Measurements from ENCODE around the gene INHA.

INHA gene

DNA sequence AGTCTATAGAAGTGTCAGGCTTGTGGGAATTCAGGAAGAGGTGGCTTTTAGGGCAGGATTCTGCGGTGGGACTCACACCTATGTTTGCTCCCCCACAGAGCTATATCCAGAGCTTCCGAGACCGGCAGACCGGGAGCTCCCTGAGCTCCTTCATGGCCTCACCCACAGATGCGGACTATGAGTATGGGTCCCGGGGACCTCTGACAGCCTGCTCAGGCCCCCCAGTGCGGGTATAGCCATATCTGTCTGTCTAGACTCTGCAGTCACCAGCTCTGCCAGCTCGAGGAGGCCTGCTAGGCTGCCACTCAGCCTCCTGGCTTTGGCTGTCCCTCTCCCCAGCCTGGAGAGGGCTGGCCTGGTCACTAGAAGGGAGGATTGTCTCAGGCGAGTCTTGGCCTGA, 22.5 kb upstream of the INHA start:
- DNase-seq, result no peak
- no peaks in the 10 kb centered on the region for H3K9me3 Mint-ChIP-seq
- peaks cover 20% of the 10 kb centered on the region for H3K4me1 Mint-ChIP-seq
- H3K27ac Mint-ChIP-seq, result no peak overlapping the region
- no peak overlapping the region for H3K4me3 Mint-ChIP-seq
- H3K27me3 Mint-ChIP-seq, result peaks cover 68% of the 10 kb centered on the region
- ATAC-seq, result no peak

DNA sequence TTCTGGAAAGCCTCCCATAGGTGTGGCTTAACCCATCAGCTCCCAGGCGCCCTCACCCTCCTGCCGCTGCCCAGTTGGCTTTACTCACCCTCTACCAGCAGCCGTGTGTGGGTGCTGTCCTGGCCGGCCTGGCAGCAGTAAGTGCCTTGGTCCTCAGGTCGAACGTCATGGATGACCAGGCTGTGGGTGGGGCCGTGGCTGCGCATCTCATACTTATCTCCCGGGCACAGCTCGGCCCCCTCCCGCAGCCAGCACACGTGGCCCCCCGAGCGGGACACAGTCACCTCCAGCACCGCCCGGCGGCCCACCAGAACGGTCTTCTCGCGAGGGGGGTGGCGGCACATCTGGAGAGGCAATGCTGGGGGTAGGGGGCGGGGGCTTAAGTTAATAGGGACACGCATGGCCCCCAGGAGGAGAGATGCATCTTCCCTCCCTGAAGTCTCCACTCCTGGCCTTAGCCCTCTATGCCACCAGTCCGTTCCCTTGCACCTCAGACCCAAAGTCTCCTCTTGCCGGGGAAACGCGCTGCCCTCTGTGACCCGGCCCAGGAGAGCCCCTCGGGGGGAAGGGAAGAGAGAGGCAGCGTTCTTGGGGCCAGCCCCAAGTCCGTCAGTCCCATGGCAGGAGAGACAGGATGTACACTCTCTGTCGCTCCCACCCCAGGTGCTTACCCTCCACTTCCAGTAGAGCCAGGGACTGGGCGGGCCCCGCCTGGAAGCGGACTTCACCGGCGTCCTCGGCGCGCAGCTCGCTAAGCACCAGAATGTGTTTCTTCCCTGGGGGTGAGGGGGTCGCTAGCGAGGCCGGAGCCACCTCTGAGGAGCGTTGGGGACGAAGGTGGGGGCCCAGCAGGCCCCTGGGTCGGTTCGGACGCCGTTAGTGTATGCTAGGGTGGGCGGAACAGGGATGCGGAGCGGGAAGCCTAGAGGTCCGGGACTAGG, 20.4 kb upstream of the INHA start:
- DNase-seq (no peak), ATAC-seq (peak; percentile 50)
- Mint-ChIP-seq H3K9me3 (no peaks in the 10 kb centered on the region), H3K27me3 (peaks cover 65% of the 10 kb centered on the region), H3K4me1 (peaks cover 16% of the 10 kb centered on the region), H3K4me3 (peak overlapping the region; percentile 83 to 87), H3K27ac (peak overlapping the region in 1 of 2 donors; percentile 53)

DNA sequence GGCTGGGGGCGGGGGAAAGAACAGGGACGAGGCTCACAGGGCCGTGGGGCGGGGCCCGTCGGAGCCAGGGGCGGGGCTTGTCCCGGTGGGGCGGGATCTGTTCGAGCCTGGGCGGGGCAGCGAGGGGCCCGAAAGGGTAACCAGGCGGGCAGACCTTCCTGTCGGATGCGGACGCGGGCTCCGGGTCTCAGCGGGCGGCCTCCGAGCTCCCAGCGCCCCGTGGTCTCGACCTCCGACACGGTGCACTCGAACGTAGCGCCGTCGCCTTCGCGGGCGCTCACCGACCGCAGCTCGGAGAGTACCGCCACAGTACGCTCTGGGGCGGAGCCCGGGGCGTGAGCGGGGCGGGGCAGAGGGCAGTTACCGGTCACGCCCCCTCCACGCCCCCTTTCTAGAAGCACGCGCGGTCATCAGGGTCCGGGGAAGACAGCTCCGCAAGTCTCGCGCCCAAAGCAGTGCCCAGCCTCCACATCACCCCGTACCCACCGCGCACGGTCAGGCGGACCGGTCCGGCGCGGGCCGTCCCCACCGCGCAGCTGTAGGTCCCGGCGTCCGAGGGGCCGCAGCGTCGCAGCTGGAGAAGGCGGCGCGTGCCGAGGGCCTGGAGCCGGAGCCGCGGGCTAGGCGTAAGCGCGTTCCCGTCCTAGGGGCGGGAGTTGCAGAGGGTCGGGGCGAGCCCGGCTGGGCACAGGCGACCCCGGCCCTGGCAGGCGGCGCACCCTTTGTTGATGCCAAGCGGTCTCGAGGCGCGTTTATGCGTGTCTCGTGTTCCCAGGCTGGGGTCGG, 19.5 kb upstream of the INHA start:
- DNase-seq, result peak; percentile 85 to 86
- H3K27me3 Mint-ChIP-seq, result peaks cover 69% of the 10 kb centered on the region
- H3K9me3 Mint-ChIP-seq, result no peaks in the 10 kb centered on the region
- peak; percentile 88 for ATAC-seq
- peak overlapping the region; percentile 83 to 87 for H3K4me3 Mint-ChIP-seq
- no peak overlapping the region for H3K27ac Mint-ChIP-seq
- H3K4me1 Mint-ChIP-seq, result peaks cover 16% of the 10 kb centered on the region

DNA sequence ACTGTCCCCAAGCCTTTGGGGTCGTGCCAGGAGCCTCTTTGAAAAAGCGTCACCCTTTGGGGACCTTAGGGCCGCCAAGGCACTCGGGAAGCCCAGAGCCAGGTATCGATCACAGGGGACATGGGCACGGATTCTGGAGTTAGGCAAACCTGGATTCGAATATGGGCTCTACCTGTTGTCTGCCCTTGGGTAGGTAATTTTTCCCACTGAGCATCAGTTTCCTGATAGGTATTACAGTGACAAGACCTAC, 19.0 kb upstream of the INHA start:
- Mint-ChIP-seq H3K4me3 (peak overlapping the region in 1 of 2 donors; percentile 26), H3K4me1 (peaks cover 16% of the 10 kb centered on the region), H3K27me3 (peaks cover 67% of the 10 kb centered on the region), H3K9me3 (no peaks in the 10 kb centered on the region), H3K27ac (no peak overlapping the region)
- DNase-seq, result no peak
- no peak for ATAC-seq

DNA sequence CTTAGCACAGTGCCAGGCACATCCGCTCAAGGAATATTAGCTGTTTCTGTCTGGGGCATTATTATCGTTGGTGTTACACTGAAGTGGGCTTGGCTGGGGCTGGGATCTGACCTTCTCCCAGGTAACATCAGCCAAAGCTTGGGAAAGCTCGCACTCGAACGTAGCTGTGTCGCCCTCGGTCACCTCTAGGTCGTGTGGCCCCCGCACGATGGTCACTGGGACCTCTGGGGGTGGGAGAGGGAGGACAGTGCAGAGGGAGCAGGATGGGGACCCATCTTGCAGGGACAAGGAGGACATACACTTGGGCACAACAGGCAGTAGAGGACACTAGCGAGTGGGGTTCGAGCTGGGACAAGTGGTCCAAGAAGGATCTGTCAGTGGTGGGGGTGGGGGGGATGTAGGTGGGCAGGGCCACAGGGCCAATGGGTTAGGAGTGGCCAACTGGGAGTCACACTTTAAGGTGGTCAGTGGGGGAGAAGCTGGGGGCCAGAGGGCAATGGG, 18.6 kb upstream of the INHA start:
- peaks cover 63% of the 10 kb centered on the region for H3K27me3 Mint-ChIP-seq
- ATAC-seq, result no peak
- H3K4me3 Mint-ChIP-seq, result peak overlapping the region in 1 of 2 donors; percentile 26
- no peak for DNase-seq
- no peaks in the 10 kb centered on the region for H3K9me3 Mint-ChIP-seq
- peaks cover 16% of the 10 kb centered on the region for H3K4me1 Mint-ChIP-seq
- H3K27ac Mint-ChIP-seq, result no peak overlapping the region

GRCh38 chr2:219554350-219554749, 17.8 kb upstream of the INHA start:
- no peak overlapping the region for H3K4me3 Mint-ChIP-seq
- ATAC-seq (no peak), DNase-seq (no peak)
- H3K27me3 Mint-ChIP-seq, result peaks cover 60% of the 10 kb centered on the region
- H3K9me3 Mint-ChIP-seq, result no peaks in the 10 kb centered on the region
- peaks cover 16% of the 10 kb centered on the region for H3K4me1 Mint-ChIP-seq
- H3K27ac Mint-ChIP-seq, result no peak overlapping the region

DNA sequence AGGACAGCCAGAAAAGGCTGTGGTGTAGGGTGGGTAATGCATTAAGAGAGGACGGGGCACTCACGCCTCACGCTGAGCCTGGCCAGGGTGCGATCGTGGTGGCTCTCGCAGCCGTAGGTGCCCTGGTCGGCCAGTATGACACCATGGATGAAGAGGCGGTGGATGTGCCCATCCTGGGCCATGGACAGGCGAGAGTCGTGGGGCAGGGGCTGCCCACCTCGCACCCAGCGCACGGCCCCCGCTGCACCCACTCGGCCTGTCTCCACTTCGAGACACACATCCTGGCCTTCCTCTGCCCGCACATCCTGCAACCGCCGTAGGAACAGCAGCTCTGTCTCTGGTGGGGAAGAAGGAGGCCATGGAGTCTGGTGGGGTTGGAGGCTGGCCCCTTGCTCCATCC, 16.2 kb upstream of the INHA start:
- ATAC-seq (no peak), DNase-seq (no peak)
- Mint-ChIP-seq H3K4me3 (no peak overlapping the region), H3K27ac (no peak overlapping the region), H3K9me3 (no peaks in the 10 kb centered on the region), H3K27me3 (peaks cover 54% of the 10 kb centered on the region), H3K4me1 (peaks cover 13% of the 10 kb centered on the region)

GRCh38 chr2:219556413-219556812, 15.7 kb upstream of the INHA start:
- no peak overlapping the region for H3K27ac Mint-ChIP-seq
- no peak overlapping the region for H3K4me3 Mint-ChIP-seq
- peaks cover 50% of the 10 kb centered on the region for H3K27me3 Mint-ChIP-seq
- DNase-seq (no peak), ATAC-seq (no peak)
- no peaks in the 10 kb centered on the region for H3K9me3 Mint-ChIP-seq
- H3K4me1 Mint-ChIP-seq, result peaks cover 8% of the 10 kb centered on the region

DNA sequence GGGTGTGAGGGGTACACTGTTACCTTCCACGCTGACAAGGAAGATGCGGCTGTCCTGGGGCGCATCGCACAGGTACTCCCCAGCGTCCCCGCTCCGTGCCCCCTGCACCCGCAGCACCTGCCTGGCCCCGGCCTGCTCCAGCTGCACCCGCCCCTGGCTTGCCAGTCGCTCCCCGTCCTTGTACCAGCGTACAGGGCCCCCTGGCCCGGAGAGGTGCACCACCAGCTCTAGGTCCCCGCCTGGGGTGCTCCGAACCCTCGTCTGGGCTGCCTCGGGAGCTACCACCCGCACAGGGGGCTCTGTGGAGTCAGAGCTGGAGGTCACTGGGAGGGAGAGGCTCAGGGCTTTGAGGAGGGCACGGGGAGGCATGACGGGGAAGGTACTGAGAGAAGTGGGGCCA, 14.8 kb upstream of the INHA start:
- no peak for DNase-seq
- H3K4me3 Mint-ChIP-seq, result no peak overlapping the region
- H3K9me3 Mint-ChIP-seq, result no peaks in the 10 kb centered on the region
- H3K27ac Mint-ChIP-seq, result no peak overlapping the region
- ATAC-seq, result no peak
- peaks cover 41% of the 10 kb centered on the region for H3K27me3 Mint-ChIP-seq
- no peaks in the 10 kb centered on the region for H3K4me1 Mint-ChIP-seq

DNA sequence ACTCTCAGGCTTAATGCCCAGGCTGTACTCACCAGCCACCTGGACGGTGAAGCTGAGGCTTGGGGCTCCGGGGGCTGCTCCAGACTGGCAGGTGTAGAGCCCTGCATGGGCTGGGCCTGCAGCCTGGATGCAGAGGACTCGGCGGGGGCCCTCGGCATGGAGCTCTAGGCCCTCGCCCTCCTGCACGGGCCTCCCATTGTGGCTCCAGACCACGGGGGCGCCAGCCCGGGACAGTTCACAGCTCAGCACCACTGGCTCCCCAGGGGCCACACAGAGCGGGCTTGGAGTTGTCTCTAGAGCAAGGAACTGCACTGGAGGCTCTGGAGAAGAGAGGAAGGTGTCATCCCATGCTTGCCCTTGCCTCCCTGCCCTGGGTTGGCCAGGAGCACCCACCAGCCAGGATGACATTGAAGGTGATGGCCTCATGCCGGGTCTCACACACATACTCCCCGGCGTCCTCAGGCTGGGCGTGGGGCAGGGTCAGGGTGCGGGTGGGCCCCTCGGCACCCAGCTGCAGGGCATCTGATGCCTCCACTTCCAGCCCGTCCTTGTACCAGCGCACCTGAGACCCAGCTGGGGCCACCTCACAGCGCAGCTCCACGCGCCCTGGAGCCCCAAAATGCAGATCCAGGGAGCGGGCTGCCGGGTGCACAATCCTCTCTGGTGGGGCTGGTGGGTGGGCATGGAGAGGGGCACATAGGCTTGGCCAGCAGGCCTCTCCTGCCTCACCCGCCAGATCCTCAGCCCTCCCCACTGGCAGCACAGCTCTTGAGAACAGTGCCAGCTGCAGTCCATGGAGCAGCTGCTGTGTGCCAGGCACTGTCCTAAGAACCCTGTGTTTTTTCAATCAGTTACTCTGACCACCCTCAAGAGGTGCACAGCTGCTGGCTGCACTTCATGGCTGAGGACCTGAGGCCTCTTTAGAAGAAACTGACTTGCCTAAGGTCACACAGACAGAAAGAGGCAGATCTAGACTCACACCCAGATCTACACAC, 14.0 kb upstream of the INHA start:
- Mint-ChIP-seq H3K4me3 (no peak overlapping the region), H3K27ac (no peak overlapping the region), H3K9me3 (no peaks in the 10 kb centered on the region), H3K27me3 (peaks cover 40% of the 10 kb centered on the region), H3K4me1 (no peaks in the 10 kb centered on the region)
- ATAC-seq (peak; percentile 24), DNase-seq (no peak)

- no peak overlapping the region for H3K4me3 Mint-ChIP-seq
- H3K27me3 Mint-ChIP-seq, result peaks cover 30% of the 10 kb centered on the region
- ATAC-seq (no peak), DNase-seq (no peak)
- H3K9me3 Mint-ChIP-seq, result no peaks in the 10 kb centered on the region
- H3K4me1 Mint-ChIP-seq, result no peaks in the 10 kb centered on the region
- H3K27ac Mint-ChIP-seq, result no peak overlapping the region
These were observed 12.8 kb upstream of the INHA start for GRCh38 chr2:219559156-219559915.

DNA sequence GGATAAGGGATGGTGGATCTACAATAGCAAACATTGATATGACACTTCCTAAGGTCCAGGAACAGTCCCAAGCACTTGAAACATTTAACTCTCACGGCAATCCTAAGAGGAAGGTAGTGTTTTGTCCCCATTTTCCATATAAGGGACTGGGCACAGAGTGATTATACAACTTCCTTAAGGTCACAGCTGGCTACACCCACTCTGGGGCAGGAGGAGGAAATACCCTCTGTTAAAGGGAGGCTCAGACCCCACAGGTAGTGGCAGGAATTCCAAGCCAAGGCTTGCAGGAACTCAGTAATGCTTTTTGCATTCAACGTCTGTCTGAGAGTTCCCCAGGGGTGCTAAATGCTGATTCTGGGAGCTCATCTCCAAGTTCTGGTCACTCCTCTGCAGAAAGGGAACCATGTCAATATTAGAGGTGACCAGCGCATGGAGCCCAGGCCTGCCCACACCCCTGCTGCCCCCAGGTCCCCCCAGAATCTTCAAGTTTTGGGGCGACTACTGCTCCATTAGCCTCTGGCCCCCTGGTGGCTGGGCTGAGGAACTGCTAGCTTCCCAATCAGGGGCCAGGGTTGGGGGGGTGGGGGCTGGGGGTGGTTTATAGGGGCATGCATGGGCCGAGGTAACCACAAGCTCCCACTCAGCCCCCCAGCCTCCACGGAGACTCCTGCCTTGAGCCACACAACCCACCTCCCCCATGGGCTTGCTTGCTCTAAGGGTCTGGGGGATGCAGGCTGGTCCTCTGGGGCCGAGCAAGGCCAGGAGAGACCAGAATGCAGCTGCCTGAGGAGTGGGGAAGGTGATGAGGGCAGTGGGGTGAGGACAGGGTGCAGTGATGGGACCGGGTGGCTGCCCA, 11.8 kb upstream of the INHA start:
- Mint-ChIP-seq H3K27me3 (peaks cover 27% of the 10 kb centered on the region), H3K9me3 (no peaks in the 10 kb centered on the region), H3K27ac (no peak overlapping the region), H3K4me3 (no peak overlapping the region), H3K4me1 (no peaks in the 10 kb centered on the region)
- ATAC-seq (no peak), DNase-seq (no peak)

DNA sequence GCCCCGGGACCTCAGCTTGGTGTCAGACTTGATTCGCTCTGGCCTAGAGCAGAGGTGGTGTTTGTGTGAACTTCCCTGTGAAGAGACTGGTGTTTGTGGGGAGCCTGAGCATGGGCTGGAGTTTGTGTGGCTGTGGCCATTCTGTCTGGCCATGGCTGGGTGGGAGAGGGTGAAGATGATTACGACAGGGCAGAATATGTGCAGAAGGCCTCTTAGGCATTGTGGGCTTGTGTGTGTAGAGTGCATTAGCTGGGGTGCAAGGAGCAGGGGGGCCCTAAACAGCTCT, 11.3 kb upstream of the INHA start:
- H3K9me3 Mint-ChIP-seq, result no peaks in the 10 kb centered on the region
- H3K4me3 Mint-ChIP-seq, result no peak overlapping the region
- no peaks in the 10 kb centered on the region for H3K4me1 Mint-ChIP-seq
- peaks cover 27% of the 10 kb centered on the region for H3K27me3 Mint-ChIP-seq
- ATAC-seq (no peak), DNase-seq (no peak)
- no peak overlapping the region for H3K27ac Mint-ChIP-seq
